H1 (cell line): ENCODE data around the gene PARK7. TPM values are rescaled to one million over a fixed set of nuclear protein-coding genes. Genes with fewer than 3 reads are reported as not detected.

Experiments used
- CTCF ChIA-PET: fragments of 300-600 bp; sonication (Branson Sonifier 250); formaldehyde crosslinking; loops from one replicate; lab custom pipeline; 2021; ENCODE audit not compliant: partially characterized antibody; lab: Charles Lee
- POLR2A ChIA-PET: fragments of 300-600 bp; sonication (Branson Sonifier 250); formaldehyde crosslinking; loops from one replicate; lab custom pipeline; 2021; ENCODE audit warnings: inconsistent platforms; ENCODE audit not compliant: partially characterized antibody; lab: Charles Lee
- DNase-seq, 2 experiments: peaks; one replicate each; pipeline versions ENCODE4 v3.0.0 to v3.0.0-alpha.2; 2010 to 2022; ENCODE audit warnings: low spot score in 2 of 2, low read depth in 1 of 2, mixed read lengths in 1 of 2
- FAIRE-seq: peaks from 2 replicates; lab custom pipeline; 2011; peaks lifted over from hg19 to GRCh38; lab: Jason Lieb, UNC
- H2AFZ ChIP-seq: 2 replicates; pipeline ENCODE4 v1.8.1; 2012; ENCODE audit warnings: low read length, inconsistent platforms
- H2AK5ac ChIP-seq: 2 replicates; pipeline ENCODE4 v1.6.1; 2013; ENCODE audit warnings: low read depth, low read length
- H2BK120ac ChIP-seq: replicated peaks from 2 replicates; pipeline ENCODE3; 2013; ENCODE audit warnings: low read depth, low read length, inconsistent platforms
- H2BK12ac ChIP-seq: 2 replicates; pipeline ENCODE4 v1.6.1; 2013; ENCODE audit warnings: low read depth, low read length
- H2BK15ac ChIP-seq: 2 replicates; pipeline ENCODE4 v1.6.1; 2013; ENCODE audit warnings: low read length
- H2BK20ac ChIP-seq: 2 replicates; pipeline ENCODE4 v1.6.1; 2013; ENCODE audit warnings: low read length
- H2BK5ac ChIP-seq: 2 replicates; pipeline ENCODE4 v1.6.1; 2013; ENCODE audit warnings: low read depth, low read length
- H3K14ac ChIP-seq: 2 replicates; pipeline ENCODE4 v1.6.1; 2013; ENCODE audit warnings: inconsistent platforms; ENCODE audit not compliant: insufficient read length
- H3K18ac ChIP-seq: 2 replicates; pipeline ENCODE4 v1.6.1; 2013; ENCODE audit warnings: low read length; ENCODE audit errors: extremely low read depth
- H3K23ac ChIP-seq: 2 replicates; pipeline ENCODE4 v1.6.1; 2013; ENCODE audit warnings: inconsistent platforms; ENCODE audit not compliant: insufficient read length
- H3K23me2 ChIP-seq: 2 replicates; pipeline ENCODE4 v1.6.1; 2013; ENCODE audit warnings: low read depth, low read length
- H3K27ac ChIP-seq: 2 replicates; pipeline ENCODE4 v1.6.1; 2011; ENCODE audit warnings: low read depth, low read length, inconsistent platforms
- H3K27me3 ChIP-seq, 4 experiments: replicated peaks in 1 of 4; 1 replicate in 1 of 4; 2 replicates in 3 of 4; pipeline versions ENCODE4 v1.6.1 to v1.8.1; 2011 to 2013; ENCODE audit warnings: low read length in 3 of 4, mild to moderate bottlenecking in 3 of 4, inconsistent platforms in 2 of 4, mixed read lengths in 2 of 4, moderate library complexity in 1 of 4; ENCODE audit not compliant: control insufficient read depth in 3 of 4, insufficient read depth in 3 of 4; ENCODE audit errors: extremely low read depth in 1 of 4
- H3K36me3 ChIP-seq, 4 experiments: 2 replicates each; pipeline versions ENCODE4 v1.6.1 to v1.8.1; 2011 to 2013; ENCODE audit warnings: mild to moderate bottlenecking in 4 of 4, low read length in 3 of 4, moderate library complexity in 2 of 4, control low read depth in 1 of 4, inconsistent platforms in 1 of 4; ENCODE audit not compliant: insufficient read depth in 4 of 4, control insufficient read depth in 2 of 4
- H3K4ac ChIP-seq: replicated peaks from 2 replicates; pipeline ENCODE3; 2013; ENCODE audit warnings: low read length, low read depth, mixed read lengths, inconsistent platforms; ENCODE audit not compliant: insufficient read length
- H3K4me1 ChIP-seq, 4 experiments: replicated peaks in 1 of 4; 1 replicate in 1 of 4; 2 replicates in 3 of 4; pipeline versions ENCODE4 v1.6.1 to v1.8.1; 2011 to 2013; ENCODE audit warnings: low read length in 3 of 4, inconsistent platforms in 2 of 4, mixed read lengths in 1 of 4; ENCODE audit not compliant: insufficient read depth in 4 of 4, control insufficient read depth in 3 of 4
- H3K4me2 ChIP-seq, 2 experiments: 2 replicates each; pipeline versions ENCODE4 v1.6.1 to v1.8.1; 2011 to 2013; ENCODE audit warnings: low read depth in 2 of 2, low read length in 2 of 2, control low read depth in 1 of 2, inconsistent platforms in 1 of 2, mild to moderate bottlenecking in 1 of 2; ENCODE audit not compliant: insufficient read depth in 1 of 2
- H3K4me3 ChIP-seq, 4 experiments: fragments of 200-600, 300-600 bp in 1 of 4; sonication (generic), shearing (Covaris generic), sonication (Bioruptor Twin) in 1 of 4; 2 replicates each; pipeline versions ENCODE4 v1.5.1 to v1.8.1; 2011 to 2016; ENCODE audit warnings: low read length in 4 of 4, low read depth in 3 of 4, control low read depth in 2 of 4, inconsistent platforms in 2 of 4, mild to moderate bottlenecking in 2 of 4, mixed read lengths in 1 of 4, moderate library complexity in 1 of 4; ENCODE audit not compliant: insufficient read depth in 2 of 4; ENCODE audit errors: extremely low read depth in 1 of 4
- H3K56ac ChIP-seq: replicated peaks from 2 replicates; pipeline ENCODE3; 2013; ENCODE audit warnings: low read depth, mild to moderate bottlenecking, mixed read lengths, low read length, inconsistent platforms; ENCODE audit not compliant: insufficient read length
- H3K79me1 ChIP-seq: 2 replicates; pipeline ENCODE4 v1.6.1; 2013; ENCODE audit warnings: low read depth, low read length, control low read depth
- H3K79me2 ChIP-seq, 2 experiments: 2 replicates each; pipeline versions ENCODE4 v1.6.1 to v1.8.1; 2012 to 2013; ENCODE audit warnings: low read length in 2 of 2, mild to moderate bottlenecking in 2 of 2, inconsistent platforms in 1 of 2; ENCODE audit not compliant: insufficient read depth in 2 of 2, control insufficient read depth in 1 of 2
- H3K9ac ChIP-seq, 4 experiments: replicated peaks in 1 of 4; 1 replicate in 1 of 4; 2 replicates in 3 of 4; pipeline versions ENCODE4 v1.6.1 to v1.8.1; 2011 to 2013; ENCODE audit warnings: low read depth in 3 of 4, low read length in 3 of 4, control low read depth in 2 of 4, mild to moderate bottlenecking in 2 of 4, moderate library complexity in 2 of 4, inconsistent platforms in 1 of 4; ENCODE audit errors: extremely low read depth in 1 of 4
- H3K9me3 ChIP-seq, 2 experiments: 2 replicates each; pipeline versions ENCODE4 v1.6.1 to v1.8.1; 2012 to 2013; ENCODE audit warnings: mild to moderate bottlenecking in 2 of 2, moderate library complexity in 2 of 2, control low read depth in 1 of 2, inconsistent platforms in 1 of 2, low read depth in 1 of 2, low read length in 1 of 2, mixed read lengths in 1 of 2; ENCODE audit not compliant: insufficient read depth in 2 of 2
- H4K20me1 ChIP-seq, 2 experiments: replicated peaks in 1 of 2; 2 replicates each; pipeline versions ENCODE3 to v1.8.1; 2011 to 2013; ENCODE audit warnings: inconsistent platforms in 2 of 2, low read length in 2 of 2, mild to moderate bottlenecking in 1 of 2; ENCODE audit not compliant: insufficient read depth in 2 of 2, control insufficient read depth in 1 of 2
- H4K5ac ChIP-seq: 2 replicates; pipeline ENCODE4 v1.6.1; 2013; ENCODE audit warnings: low read length, low read depth, mixed read lengths, inconsistent platforms; ENCODE audit not compliant: insufficient read length
- H4K8ac ChIP-seq: 2 replicates; pipeline ENCODE4 v1.8.0; 2013; ENCODE audit warnings: mild to moderate bottlenecking, moderate library complexity, low read length, inconsistent platforms; ENCODE audit not compliant: insufficient read depth; ENCODE audit errors: extremely low read depth
- H4K91ac ChIP-seq: replicated peaks from 2 replicates; pipeline ENCODE3; 2013; ENCODE audit warnings: low read length, mixed read lengths, inconsistent platforms; ENCODE audit not compliant: insufficient read length
- CBX5 ChIP-seq: fragments of 300-800, 300-1000 bp; sonication (generic); IDR thresholded peaks from 2 replicates; pipeline ENCODE4 v1.7.1; 2016; ENCODE audit warnings: antibody characterized with exemption, low read length, low read depth
- EGR1 ChIP-seq: IDR thresholded peaks from 2 replicates; pipeline ENCODE4 v1.6.1; 2011; ENCODE audit warnings: low read depth, low read length, borderline replicate concordance
- EP300 ChIP-seq, 2 experiments: IDR thresholded peaks; 1 replicate in 1 of 2; 2 replicates in 1 of 2; pipeline ENCODE4 v1.6.1; 2011 to 2012; ENCODE audit warnings: low read depth in 2 of 2, low read length in 2 of 2, mild to moderate bottlenecking in 2 of 2, borderline replicate concordance in 1 of 2, inconsistent platforms in 1 of 2, moderate library complexity in 1 of 2
- JUN ChIP-seq: IDR thresholded peaks from 2 replicates; pipeline ENCODE4 v1.6.1; 2011; ENCODE audit warnings: low read depth, mild to moderate bottlenecking, improper control_type of control experiment, low read length
- NRF1 ChIP-seq: IDR thresholded peaks from 2 replicates; pipeline ENCODE4 v1.6.1; 2011; ENCODE audit warnings: mild to moderate bottlenecking, low read depth, low read length, improper control_type of control experiment
- SRF ChIP-seq: IDR thresholded peaks from 2 replicates; pipeline ENCODE4 v1.6.1; 2011; ENCODE audit warnings: mild to moderate bottlenecking, low read depth, low read length, moderate library complexity
- SUZ12 ChIP-seq: fragments of 200-600 bp; sonication (generic); IDR thresholded peaks from 2 replicates; pipeline ENCODE4 v1.6.1; 2012; ENCODE audit warnings: mild to moderate bottlenecking, inconsistent platforms, low read length, moderate library complexity, mixed read lengths
- TAF1 ChIP-seq: IDR thresholded peaks from 2 replicates; pipeline ENCODE4 v1.6.1; 2011; ENCODE audit warnings: mild to moderate bottlenecking, low read depth, low read length
- TCF12 ChIP-seq: IDR thresholded peaks from 2 replicates; pipeline ENCODE4 v1.6.1; 2011; ENCODE audit warnings: low read depth, mild to moderate bottlenecking, low read length
- WGBS, 2 experiments: shearing (Covaris generic) in 1 of 2; methylation state at CpG; one replicate each; pipeline versions ENCODE4 v1.1.6 to v1.1.7; 2013 to 2015; ENCODE audit warnings: low lambda C conversion rate in 2 of 2, mixed read lengths in 2 of 2, inconsistent platforms in 1 of 2, low coverage in 1 of 2, missing lambda C conversion rate in 1 of 2; ENCODE audit not compliant: insufficient replicate concordance in 2 of 2, insufficient coverage in 1 of 2, insufficient read length in 1 of 2; ENCODE audit errors: extremely low coverage in 1 of 2, missing lambda C conversion rate in 1 of 2; 5-methylcytosine and 5-hydroxymethylcytosine counted together
- polyA plus RNA-seq, 7 experiments: library from polyadenylated mRNA; depleted of rRNA in 3 of 7; stranded (reverse) in 5 of 7; unstranded in 2 of 7; fragments of >200 nt in 5 of 7; fragments of 200-250 nt in 2 of 7; gene quantifications; 1 replicate in 5 of 7; 2 replicates in 1 of 7; 4 replicates in 1 of 7; pipeline versions ENCODE4 v1.2.1 to v1.2.3, GENCODE V29; 2011 to 2013; ENCODE audit warnings: missing spikeins in 2 of 7, mixed read lengths in 2 of 7
- total RNA-seq: library from RNA; stranded (reverse); fragmentation: NEBNext Ultra II Directional; extraction: Animal tissue kit (Norgen Biotek cat#: 25700); gene quantifications from 2 replicates; pipeline ENCODE4 v1.2.1, GENCODE V29; 2021

PARK7 gene
- total and polyA plus RNA-seq, 2 of the 8 experiments (the other 6 are each of a cell fraction or from before 2014, with no cell fraction given): 206 to 383 TPM

- no peak overlapping the region for H2BK12ac ChIP-seq
- H4K8ac ChIP-seq: no peak overlapping the region
- H4K91ac ChIP-seq: no peak overlapping the region
- no peak overlapping the region for H2BK120ac ChIP-seq
- no peak overlapping the region for H2AK5ac ChIP-seq
- H3K4me3 ChIP-seq: no peak overlapping the region
- no peaks in the 10 kb centered on the region; the same call in 1 of the 2 replicates for H3K79me1 ChIP-seq
- no peak overlapping the region for H3K4me2 ChIP-seq
- DNase-seq (no peak), FAIRE-seq (no peak)
- ChIA-PET POLR2A (interaction anchor here (1.1 kb wide), 1 partner anchor 27 kb away, joined by 4 read pairs; no protein-coding TSS in a partner anchor), CTCF (interaction anchor here (0.6 to 12.6 kb wide), 14 partner anchors 9 to 1860 kb away, joined by 3 to 211 read pairs (median 3); partner anchors contain the start of gene SLC45A1)
- no peaks in the 10 kb centered on the region for H3K27me3 ChIP-seq
- H3K4me1 ChIP-seq: peaks cover 0 to 4% (median 2%) of the 10 kb centered on the region in 4 experiments; a peak in 3 of 7 replicates
- H4K5ac ChIP-seq: no peak overlapping the region
- H3K56ac ChIP-seq: no peak overlapping the region
- no peak overlapping the region for H3K9ac ChIP-seq
- no peaks in the 10 kb centered on the region for H3K9me3 ChIP-seq
- no peaks in the 10 kb centered on the region for H3K23me2 ChIP-seq
- H3K18ac ChIP-seq: no peak overlapping the region
- peaks cover 12 to 41% (median 28%) of the 10 kb centered on the region in 4 experiments for H3K36me3 ChIP-seq
- H3K4ac ChIP-seq: no peak overlapping the region
- WGBS, 2 experiments: 91% methylated on average over 7 of the region's 7 CpGs; no CpG with 5 or more reads in 1 of the 2 experiments
- no peak overlapping the region for H2AFZ ChIP-seq
- H3K14ac ChIP-seq: no peak overlapping the region
- no peak overlapping the region for H2BK20ac ChIP-seq
- H3K79me2 ChIP-seq: peaks cover 0 to 40% of the 10 kb centered on the region in 2 experiments; a peak in 3 of 4 replicates
- no peak overlapping the region for H3K27ac ChIP-seq
- no peak overlapping the region for H2BK5ac ChIP-seq
- H4K20me1 ChIP-seq: peaks cover 2 to 5% of the 10 kb centered on the region in 2 experiments
- no peak overlapping the region for H2BK15ac ChIP-seq
- H3K23ac ChIP-seq: no peak overlapping the region
- TF ChIP-seq TAF1: no peak
- no peak for TF ChIP-seq EP300 (IDR thresholded peaks at IDR 0.05; ENCODE audit: borderline replicate concordance in 1 of 2, low read depth in 2 of 2, low read length in 2 of 2)
- no peak for TF ChIP-seq TCF12
- no peak for TF ChIP-seq JUN
- no peak for TF ChIP-seq EGR1
- TF ChIP-seq SRF: no peak
- TF ChIP-seq SUZ12: no peak
- no peak for TF ChIP-seq NRF1
- no peak for TF ChIP-seq CBX5
These were observed 50.7 kb downstream of the PARK7 start for GRCh38 chr1:8011923-8012858.
